HG03520 (cell line): ENCODE measurements around the gene DDO.
"Not testable (repeated sequence)": the region's sequence is repeated elsewhere in the genome, so short reads cannot be mapped to it uniquely, and the experiment has no call there.

Source experiments
- ATAC-seq: cut with Tn5 transposase; IDR thresholded peaks from one replicate; pipeline ENCODE4 v1.9.1; 2021; ENCODE audit warnings: mild to moderate bottlenecking, moderate library complexity; ENCODE audit not compliant: unreplicated experiment

DDO gene

DNA sequence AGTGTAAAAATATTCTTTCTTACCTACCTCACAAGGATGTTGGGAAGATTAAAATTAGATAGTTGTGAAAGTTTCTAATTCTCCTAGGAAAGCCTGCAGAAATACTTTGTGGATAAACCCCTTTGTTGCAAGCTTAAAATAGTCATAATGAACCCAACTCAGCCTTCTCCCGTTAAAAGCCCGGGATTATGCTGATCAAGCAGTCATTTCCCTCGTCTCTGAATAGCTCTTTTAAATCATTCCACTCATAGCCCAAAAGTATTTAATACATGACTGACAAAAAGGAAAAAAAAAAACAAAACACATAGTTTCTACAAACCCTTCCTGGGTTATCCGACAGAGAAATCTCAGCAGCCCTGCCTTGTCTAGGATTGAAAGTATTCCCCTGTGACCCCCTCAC is 46.3 kb downstream of the DDO start:
- no peak for ATAC-seq

GRCh38 chr6:110368284-110368683 is 47.1 kb downstream of the DDO start:
- ATAC-seq, result no peak

GRCh38 chr6:110367825-110368224 is 47.5 kb downstream of the DDO start:
- ATAC-seq, result no peak

DNA sequence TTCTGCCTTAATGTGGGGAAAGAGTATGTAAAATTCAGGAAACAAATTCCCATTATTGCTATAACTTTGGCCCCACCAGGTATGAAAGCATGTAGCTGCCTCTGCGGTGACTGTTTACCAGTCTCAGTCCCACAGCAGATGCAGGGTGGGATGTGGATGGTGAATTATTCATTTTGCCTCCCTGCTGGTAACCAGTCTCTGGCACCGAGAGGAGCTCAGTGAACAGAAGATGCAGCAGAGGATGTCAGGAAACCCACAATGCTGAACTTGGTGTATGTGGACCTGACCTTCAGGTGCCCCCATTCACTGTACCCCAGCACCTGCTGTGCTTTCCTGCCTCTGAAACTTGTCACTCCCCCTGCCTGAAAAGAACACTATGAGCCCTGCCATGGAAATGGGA is 48.4 kb downstream of the DDO start:
- no peak for ATAC-seq

DNA sequence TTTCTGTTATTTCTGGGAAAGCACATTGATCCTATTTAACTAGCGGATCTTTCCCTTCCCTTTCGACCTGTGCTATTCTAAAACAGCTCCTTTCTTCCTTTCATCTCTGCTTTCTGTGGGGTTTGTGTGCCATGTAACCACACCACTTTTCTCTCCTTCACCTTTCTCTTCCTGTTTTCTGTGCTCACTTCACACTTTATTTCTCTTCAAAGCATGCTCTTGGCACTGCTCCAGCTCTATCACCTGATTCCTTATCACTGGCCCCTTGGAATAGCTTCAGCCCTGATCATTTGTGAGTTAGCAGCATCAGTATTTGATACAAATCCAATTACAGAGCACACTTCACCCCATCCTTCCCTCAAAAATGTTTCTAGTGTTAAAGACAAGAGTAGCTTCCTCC is 49.1 kb downstream of the DDO start:
- ATAC-seq, result no peak

DNA sequence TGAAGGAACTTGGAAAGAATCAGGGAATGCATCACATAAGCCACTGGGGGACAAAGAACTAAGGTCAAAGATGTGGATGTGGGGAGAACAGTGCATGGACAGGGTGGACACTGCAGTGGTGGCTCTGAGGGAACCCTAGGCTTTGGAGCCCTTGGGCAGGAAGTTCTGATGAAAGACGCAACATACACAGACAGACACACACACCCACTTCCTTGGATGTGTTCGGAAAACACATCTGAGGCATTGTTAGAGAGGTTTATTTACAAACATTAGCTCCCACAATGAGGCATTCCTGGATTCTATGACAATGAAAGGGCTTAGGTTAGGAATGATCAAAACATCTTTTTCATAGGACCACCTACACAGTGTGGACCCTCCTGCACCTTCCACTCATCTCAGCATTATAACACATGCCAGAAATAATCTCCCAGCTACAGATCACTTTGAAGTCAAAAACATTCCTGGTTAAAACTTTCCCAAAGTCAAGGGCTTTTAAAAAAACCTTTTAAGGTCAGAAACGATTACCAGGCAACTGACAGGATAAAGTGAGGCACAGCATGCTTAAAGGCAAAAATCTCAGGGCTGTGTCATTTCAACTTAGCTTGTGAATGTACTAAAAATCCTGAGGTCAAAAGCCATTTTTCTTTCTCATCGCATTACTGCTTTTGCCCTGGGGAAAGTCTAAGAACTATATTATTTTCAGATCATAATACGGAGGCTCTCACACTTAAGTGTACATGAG is 50.8 kb downstream of the DDO start:
- no peak for ATAC-seq

DNA sequence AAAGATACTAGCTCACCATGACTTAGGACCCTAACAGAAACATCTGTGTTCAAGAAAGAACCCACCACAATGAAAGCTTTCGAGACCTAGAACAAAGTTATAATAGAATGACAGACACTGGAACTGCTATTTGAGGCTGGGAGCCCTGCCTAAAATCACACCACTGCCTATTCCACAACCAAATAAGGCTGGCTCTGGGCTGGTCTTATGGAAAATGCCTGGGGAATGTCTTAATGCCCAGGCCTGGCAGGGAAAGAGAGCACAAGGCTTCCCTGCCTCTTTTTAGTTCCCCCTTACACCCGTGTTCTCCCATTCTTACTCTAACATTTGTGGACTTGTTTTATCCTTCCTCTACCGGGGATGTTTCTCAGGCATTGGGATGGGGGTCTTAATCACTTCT is 51.6 kb downstream of the DDO start:
- no peak for ATAC-seq

DNA sequence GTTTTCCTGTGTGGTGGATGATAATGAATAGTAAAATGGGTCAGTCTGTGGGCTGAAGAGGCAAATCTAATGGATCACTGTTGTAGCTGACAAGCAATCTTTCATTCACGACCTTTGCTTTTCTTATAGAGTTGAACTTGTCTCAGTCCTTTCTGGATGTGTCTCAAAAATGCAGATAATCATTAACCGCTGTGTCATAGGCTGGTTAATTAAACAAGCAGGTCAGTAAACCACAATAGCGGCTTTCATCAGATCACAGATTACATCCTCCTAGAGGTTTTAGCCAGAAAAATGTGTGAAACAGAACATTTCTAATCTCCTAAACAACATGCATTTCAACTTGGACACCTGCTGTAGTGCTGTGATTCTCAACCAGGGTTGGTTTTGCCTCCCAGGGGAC is 54.7 kb downstream of the DDO start:
- no peak for ATAC-seq

DNA sequence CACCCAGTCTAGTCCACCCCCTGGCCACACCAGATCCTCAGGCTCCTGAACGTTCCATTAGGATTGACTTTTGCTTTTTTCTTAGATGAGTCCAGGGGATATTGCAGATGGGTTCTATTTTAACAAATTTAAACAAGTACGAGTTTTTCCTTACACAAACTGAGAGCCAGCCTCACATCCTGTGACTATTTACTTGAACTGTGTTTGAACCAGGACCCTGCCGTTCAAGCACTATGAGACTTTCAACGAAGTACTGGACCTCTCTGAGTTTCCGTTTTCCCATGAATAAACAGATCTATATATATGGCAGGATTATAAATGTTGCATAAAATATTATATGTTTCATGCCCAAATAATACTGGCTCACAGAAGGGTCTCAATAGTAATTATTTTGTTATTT is 55.8 kb downstream of the DDO start:
- ATAC-seq, result no peak

DNA sequence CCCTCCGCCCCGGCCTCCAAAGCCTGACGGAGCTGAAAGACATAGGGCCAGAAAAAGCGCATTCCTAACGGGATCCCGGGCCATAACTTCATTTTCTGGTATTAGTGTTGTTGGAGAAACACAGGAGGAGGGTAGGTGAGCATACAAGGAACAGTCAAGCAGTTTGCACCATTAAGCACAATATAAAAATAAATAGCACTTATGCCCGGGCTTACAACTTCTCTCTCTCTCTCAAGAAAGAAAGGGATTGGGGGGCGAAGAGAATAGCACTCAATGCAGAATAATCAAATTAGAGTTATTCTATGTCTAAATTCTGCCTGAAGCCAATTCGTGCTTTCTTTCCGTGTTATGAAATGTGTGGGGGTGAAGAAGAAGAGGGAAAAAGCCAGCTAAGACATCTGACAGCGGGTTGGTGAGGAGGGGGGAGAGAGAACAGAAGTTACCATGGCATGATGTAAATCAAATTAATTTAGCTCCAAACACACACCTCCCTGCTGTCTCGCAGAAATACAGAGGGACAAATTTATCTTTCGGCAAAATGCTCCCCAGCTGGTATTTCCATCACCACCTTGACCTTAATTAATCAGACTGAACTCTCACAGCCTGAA is 56.7 kb downstream of the DDO start:
- no peak for ATAC-seq

DNA sequence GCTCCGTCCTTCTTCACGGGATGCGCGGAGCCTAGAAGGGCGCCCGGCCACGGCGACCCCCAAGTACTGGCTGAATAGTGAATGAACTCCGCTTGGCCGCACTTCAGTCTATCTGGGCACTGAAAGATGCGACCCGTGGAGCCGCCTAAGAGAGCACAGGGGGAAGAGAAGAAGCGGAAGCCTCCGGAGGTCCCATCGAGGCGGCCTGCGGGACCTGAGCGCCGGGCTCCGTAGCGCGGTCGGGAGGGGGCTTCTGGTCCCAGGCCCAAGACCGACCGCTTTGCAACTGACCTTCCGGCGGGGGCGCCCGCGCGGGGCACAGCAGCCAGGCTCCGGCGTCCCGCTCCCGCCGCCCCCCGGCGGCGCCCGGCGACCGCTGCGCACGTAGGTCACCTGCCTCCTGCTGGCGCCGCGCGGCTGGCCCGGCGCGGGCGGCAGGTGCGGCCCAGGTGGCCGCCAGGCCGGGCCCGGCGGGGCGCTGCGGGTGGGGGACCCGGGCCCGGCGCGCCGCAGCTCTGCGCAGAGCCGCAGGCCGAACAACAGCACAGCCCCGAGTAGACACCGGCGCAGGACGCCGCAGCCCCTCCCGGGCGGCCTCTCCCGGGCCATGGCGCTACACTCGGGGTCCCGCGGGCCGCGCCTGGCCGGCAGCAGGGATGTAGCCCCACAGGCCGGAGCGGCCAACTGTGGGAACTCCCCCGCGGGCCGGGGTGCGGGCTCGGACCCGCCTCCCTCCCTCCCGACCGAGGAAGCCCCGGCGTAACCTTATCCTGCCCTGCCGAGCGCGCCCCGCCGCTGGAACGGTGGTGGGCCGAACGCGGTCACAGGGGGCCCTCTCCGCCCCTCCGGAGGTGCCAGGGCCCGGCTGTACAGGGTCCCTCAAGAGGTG is 57.5 kb downstream of the DDO start, which contains the start of gene METTL24:
Gene METTL24 (minus strand): TSS at position 686 of the 889 bp plus-strand sequence. CDS start 77 bp downstream, at position 609.
- ATAC-seq, result no peak

GRCh38 chr6:110357298-110357663 is 58.1 kb downstream of the DDO start:
- ATAC-seq, result no peak

- ATAC-seq, result no peak
Measured at GRCh38 chr6:110356778-110357177, 58.6 kb downstream of the DDO start.

DNA sequence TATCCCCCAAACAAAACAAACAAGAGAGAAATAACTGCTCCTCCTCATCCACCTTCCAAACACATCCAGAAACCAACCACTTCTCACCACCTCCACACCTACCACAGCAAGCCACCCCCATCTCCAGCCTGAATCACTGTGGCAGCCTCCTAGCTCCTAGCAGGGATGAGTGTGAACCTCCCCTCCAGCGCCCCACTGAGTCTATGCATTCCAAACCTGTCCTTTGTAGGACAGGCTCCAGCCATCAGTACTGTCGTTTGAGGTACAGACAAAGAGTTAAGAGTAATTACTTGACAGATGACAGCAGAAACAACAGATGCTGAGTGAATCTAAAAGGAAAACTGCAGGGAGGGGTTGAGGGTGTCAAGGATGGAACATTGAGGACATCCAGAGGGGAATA is 59.6 kb downstream of the DDO start:
- ATAC-seq, result no peak

GRCh38 chr6:110355022-110355421 is 60.4 kb downstream of the DDO start:
- ATAC-seq, result no peak

- ATAC-seq, result no peak
Measured at GRCh38 chr6:110354153-110354552, 61.2 kb downstream of the DDO start.

- ATAC-seq, result no peak
Measured at GRCh38 chr6:110353457-110354001, 61.8 kb downstream of the DDO start.

- no peak for ATAC-seq
Measured at GRCh38 chr6:110352563-110353262, 62.7 kb downstream of the DDO start.

GRCh38 chr6:110351986-110352385 is 63.4 kb downstream of the DDO start:
- ATAC-seq, result no peak

- no peak for ATAC-seq
Measured at GRCh38 chr6:110351546-110351945, 63.8 kb downstream of the DDO start.

- not testable (repeated sequence) for ATAC-seq
Measured at GRCh38 chr6:110350593-110350992, 64.8 kb downstream of the DDO start.
